ACC112 (cell line): ENCODE results near the gene MSMP.

Source experiments
- H2AFZ ChIP-seq: fragments of 200-600 bp; sonication (generic); one replicate; pipeline ENCODE4 v1.6.0; 2017; ENCODE audit warnings: antibody characterized with exemption, low read length; ENCODE audit not compliant: unreplicated experiment
- H3K27ac ChIP-seq: fragments of 200-600 bp; sonication (generic); 2 replicates; pipeline ENCODE4 v1.5.1; 2014; ENCODE audit warnings: low read depth, mild to moderate bottlenecking, antibody characterized with exemption, low read length, moderate library complexity
- H3K27me3 ChIP-seq: fragments of 200-600 bp; sonication (generic); 2 replicates; pipeline ENCODE4 v1.6.1; 2014; ENCODE audit warnings: mild to moderate bottlenecking, antibody characterized with exemption, low read length, moderate library complexity, mixed read lengths; ENCODE audit not compliant: insufficient read depth
- H3K36me3 ChIP-seq: fragments of 200-600 bp; sonication (generic); 2 replicates; pipeline ENCODE4 v1.6.1; 2016; ENCODE audit warnings: mild to moderate bottlenecking, antibody characterized with exemption, low read length, moderate library complexity, mixed read lengths; ENCODE audit not compliant: insufficient read depth
- H3K4me1 ChIP-seq: fragments of 200-600 bp; sonication (generic); one replicate; pipeline ENCODE4 v1.6.1; 2016; ENCODE audit warnings: low read length, mixed read lengths; ENCODE audit not compliant: insufficient read depth, unreplicated experiment, control insufficient read depth
- H3K4me3 ChIP-seq: fragments of 200-600 bp; sonication (generic); 2 replicates; pipeline ENCODE4 v1.5.1; 2014; ENCODE audit warnings: mild to moderate bottlenecking, low read depth, low read length
- H3K79me2 ChIP-seq: fragments of 200-600 bp; sonication (generic); one replicate; pipeline ENCODE4 v1.6.0; 2016; ENCODE audit warnings: low read length; ENCODE audit not compliant: control insufficient read depth, unreplicated experiment, insufficient read depth

Gene MSMP

DNA sequence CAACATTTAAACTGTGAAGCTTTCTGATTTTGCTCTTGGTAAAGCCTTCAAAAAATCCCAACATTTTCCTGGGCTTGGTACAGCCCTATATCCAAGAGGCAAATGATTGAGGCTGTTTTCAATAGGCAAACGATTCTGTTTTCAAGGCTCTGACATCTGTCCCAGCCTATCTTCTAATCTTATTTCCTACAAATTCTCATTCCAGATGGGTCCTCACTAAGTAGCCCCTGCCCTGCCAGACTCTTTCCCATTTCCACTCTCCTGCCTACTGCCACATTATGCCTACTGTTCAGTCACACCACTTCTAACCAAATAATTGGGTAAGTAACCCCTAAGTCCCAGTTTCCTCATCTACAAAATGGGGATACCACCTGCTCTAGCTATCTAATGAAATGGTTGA lies 8.5 kb downstream of the MSMP start:
- Histone ChIP-seq H3K79me2 (peaks cover 41% of the 10 kb centered on the region), H2AFZ (no peak overlapping the region), H3K27me3 (no peaks in the 10 kb centered on the region), H3K36me3 (peaks cover 7% of the 10 kb centered on the region; the same call in 1 of the 2 replicates), H3K4me1 (peaks cover 16% of the 10 kb centered on the region), H3K4me3 (peak overlapping the region; percentile 25; the same call in 1 of the 2 replicates), H3K27ac (no peak overlapping the region)

DNA sequence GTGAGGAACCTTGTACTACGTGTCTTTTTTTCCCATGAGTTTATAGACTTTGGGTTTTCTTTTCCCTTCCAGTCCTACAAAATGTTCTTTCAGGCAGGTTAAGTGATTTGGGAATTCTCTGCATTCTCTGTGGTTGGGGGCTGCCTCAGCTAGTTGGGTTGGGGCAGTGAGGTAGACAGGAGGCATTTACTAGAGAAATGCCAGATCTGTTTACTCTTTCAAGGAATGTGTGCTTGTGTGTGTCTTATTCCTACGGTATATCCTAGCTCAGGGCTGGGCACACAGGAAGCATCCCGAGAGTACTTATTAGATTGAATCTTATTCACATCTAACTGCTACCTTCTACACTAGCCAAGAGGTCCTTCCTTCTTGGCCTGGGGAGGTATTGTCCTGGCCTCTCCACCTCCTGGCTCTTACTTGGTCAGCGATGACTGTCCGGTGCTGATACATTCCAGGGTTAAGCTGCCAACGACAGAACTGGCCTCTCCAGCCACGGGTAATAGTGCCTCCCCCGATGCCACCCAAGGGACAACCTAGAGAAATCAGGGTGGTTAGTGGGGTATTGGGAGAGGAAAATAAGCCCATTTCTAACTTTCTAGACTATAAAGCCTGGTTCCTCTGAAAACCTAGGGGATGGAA lies 10.1 kb downstream of the MSMP start:
- peaks cover 15% of the 10 kb centered on the region; the same call in 1 of the 2 replicates for H3K36me3 ChIP-seq
- H3K27ac ChIP-seq, result no peak overlapping the region
- H3K4me1 ChIP-seq, result peaks cover 12% of the 10 kb centered on the region
- no peak overlapping the region for H2AFZ ChIP-seq
- peaks cover 41% of the 10 kb centered on the region for H3K79me2 ChIP-seq
- H3K4me3 ChIP-seq, result no peak overlapping the region
- no peaks in the 10 kb centered on the region for H3K27me3 ChIP-seq

DNA sequence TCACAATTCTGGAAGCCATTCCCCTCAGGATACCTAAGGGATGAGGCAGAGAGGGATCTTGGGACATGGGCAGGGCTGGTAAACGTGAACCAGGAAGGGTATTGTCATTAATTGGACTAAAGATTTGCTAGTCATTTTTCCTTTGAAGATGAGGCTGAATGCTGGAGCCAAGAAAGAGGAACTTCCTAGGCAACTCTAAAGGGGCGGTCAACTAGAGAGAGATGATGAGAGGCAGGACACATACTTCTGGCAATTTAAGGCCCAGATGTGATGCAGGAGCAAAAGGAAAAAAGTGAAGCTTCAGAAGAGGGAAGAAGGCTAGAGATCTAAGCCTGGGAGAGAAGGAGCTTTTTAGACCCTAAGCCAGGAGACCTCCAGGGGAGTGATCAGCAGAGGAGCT lies 10.6 kb downstream of the MSMP start:
- H3K36me3 ChIP-seq, result peaks cover 15% of the 10 kb centered on the region; the same call in 1 of the 2 replicates
- no peaks in the 10 kb centered on the region for H3K27me3 ChIP-seq
- H3K27ac ChIP-seq, result no peak overlapping the region
- peaks cover 12% of the 10 kb centered on the region for H3K4me1 ChIP-seq
- no peak overlapping the region for H2AFZ ChIP-seq
- H3K4me3 ChIP-seq, result no peak overlapping the region
- peaks cover 38% of the 10 kb centered on the region for H3K79me2 ChIP-seq

DNA sequence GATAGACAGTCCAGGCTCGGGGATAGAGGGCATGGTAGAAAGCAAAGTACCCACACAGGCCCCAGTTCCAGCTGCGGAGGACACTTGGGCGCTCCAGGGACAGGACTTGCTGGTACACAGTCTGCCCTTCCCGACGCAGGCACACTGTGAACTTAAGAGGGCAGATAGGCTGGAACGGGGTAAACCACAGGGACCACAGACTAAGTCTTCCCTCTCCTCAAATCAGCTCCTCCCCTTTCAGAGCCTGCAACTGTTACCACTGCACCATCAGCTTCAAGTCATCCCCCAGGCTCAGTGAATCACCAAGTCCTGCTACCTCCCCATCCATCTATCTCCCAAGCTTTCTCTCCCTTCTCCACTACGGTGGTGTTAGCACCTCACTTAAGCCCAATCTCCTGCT lies 12.3 kb downstream of the MSMP start:
- Histone ChIP-seq H3K27ac (no peak overlapping the region), H3K4me1 (peaks cover 3% of the 10 kb centered on the region), H3K27me3 (no peaks in the 10 kb centered on the region), H3K36me3 (peaks cover 24% of the 10 kb centered on the region), H2AFZ (no peak overlapping the region), H3K4me3 (no peak overlapping the region), H3K79me2 (peaks cover 21% of the 10 kb centered on the region)

DNA sequence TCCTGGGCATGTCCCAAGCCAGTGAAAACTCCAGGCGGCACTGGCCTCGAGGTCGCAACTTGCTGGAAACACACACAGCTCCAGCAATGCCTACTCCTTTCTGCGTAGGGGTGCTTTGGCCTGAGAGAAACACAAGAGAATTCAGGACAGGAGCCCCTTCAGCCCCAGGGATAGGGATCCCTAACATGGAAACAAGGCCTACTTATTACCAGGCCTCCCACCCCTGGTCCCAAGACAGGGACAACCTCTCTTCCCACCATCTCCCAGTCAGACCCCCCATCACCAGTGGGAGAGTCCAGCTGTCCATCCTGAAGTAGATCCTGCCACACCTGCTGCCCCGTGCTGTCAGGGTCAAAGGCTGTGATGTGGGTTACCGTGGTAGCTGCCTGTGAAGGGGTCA lies 13.8 kb downstream of the MSMP start:
- H3K4me1 ChIP-seq, result no peaks in the 10 kb centered on the region
- peaks cover 11% of the 10 kb centered on the region for H3K79me2 ChIP-seq
- H3K4me3 ChIP-seq, result no peak overlapping the region
- H3K27ac ChIP-seq, result no peak overlapping the region
- no peak overlapping the region for H2AFZ ChIP-seq
- H3K27me3 ChIP-seq, result no peaks in the 10 kb centered on the region
- peaks cover 31% of the 10 kb centered on the region for H3K36me3 ChIP-seq

DNA sequence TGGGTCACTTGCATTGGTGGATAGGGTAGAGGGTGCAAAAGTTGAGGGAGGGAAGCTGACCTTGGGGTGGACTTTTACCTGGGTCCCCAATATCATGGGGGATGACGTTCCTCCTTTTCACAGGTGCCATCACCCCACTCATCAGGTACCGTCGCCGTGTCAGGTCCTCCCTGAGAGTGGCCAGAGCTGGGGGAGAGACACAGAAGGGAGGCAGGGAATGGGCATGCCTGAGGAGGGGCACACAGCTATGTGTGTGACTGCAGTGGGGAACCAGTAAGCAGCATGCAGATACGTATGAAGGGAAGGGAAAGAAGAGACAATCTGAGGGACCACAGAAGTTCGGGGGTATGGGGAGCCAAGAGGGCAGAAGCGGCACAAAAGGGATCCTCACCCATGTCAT lies 15.2 kb downstream of the MSMP start:
- Histone ChIP-seq H3K79me2 (peaks cover 15% of the 10 kb centered on the region), H3K36me3 (peaks cover 30% of the 10 kb centered on the region)

DNA sequence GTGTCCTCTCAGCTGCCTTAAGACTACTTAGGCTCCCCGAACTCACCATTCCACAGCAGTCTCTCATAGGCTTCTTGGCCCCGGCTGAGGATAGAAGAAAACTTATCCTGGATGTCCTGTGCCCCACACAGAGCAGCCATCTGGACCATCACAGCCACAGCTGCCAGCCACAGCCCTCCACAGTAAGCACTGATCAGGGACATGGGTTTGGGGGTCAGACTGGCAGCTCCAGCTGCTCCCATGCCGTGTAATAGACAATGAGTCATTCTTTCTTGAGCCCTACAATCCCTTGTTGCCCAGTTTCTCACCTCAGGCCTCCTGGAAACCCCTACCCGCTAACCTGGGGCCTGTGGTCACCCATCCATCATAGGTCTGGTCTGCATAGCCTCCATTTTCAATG lies 15.9 kb downstream of the MSMP start:
- H3K4me1 ChIP-seq, result peaks cover 12% of the 10 kb centered on the region
- peaks cover 28% of the 10 kb centered on the region for H3K36me3 ChIP-seq
- no peak overlapping the region for H3K27ac ChIP-seq
- no peak overlapping the region for H2AFZ ChIP-seq
- peaks cover 23% of the 10 kb centered on the region for H3K79me2 ChIP-seq
- H3K27me3 ChIP-seq, result no peaks in the 10 kb centered on the region
- H3K4me3 ChIP-seq, result no peak overlapping the region

More for the DNA sequence above, 15.2 kb downstream of the MSMP start:
- Histone ChIP-seq H3K27me3 (no peaks in the 10 kb centered on the region), H3K27ac (no peak overlapping the region), H3K4me3 (no peak overlapping the region), H2AFZ (no peak overlapping the region), H3K4me1 (peaks cover 6% of the 10 kb centered on the region)

DNA sequence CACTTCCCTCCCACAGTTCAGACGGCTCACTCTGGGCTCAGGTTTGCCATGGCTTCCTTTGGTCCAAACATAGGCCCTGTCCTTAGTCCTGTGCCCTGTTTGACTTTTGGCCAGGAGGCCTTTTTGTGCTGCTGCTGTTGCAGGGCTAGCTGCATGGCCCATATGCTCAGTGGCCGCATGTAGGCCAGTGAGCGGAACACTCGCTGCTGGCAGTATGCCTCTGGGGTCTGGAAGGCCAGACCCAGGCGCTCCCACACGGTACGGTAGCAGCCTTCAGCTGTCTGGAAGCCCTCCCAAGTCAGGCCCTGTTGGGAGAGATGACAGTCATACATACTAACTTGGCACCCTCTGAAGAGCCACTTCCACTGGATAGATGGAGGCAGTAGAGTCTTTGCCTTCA lies 16.9 kb downstream of the MSMP start:
- peaks cover 29% of the 10 kb centered on the region for H3K79me2 ChIP-seq
- H3K4me1 ChIP-seq, result peaks cover 12% of the 10 kb centered on the region
- no peaks in the 10 kb centered on the region for H3K27me3 ChIP-seq
- H2AFZ ChIP-seq, result no peak overlapping the region
- peaks cover 28% of the 10 kb centered on the region for H3K36me3 ChIP-seq
- no peak overlapping the region for H3K4me3 ChIP-seq
- no peak overlapping the region for H3K27ac ChIP-seq

DNA sequence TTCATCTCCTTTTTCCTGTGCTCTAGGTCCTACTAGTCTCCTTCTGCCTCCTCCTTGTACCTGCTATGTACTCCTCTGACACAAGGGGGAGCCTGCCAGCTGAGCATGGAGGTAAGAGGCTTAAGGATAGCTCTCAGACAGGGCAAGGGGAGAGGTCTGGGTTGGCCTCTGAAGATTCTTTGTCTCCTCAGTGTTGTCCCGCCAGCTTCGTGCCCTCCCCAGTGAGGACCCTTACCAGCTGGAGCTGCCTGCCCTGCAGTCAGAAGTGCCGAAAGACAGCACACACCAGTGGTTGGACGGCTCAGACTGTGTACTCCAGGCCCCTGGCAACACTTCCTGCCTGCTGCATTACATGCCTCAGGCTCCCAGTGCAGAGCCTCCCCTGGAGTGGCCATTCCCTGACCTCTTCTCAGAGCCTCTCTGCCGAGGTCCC lies 17.9 kb downstream of the MSMP start:
- H3K27me3 ChIP-seq, result no peaks in the 10 kb centered on the region
- H2AFZ ChIP-seq, result no peak overlapping the region
- H3K79me2 ChIP-seq, result peaks cover 36% of the 10 kb centered on the region
- peaks cover 12% of the 10 kb centered on the region for H3K4me1 ChIP-seq
- H3K36me3 ChIP-seq, result peaks cover 28% of the 10 kb centered on the region
- no peak overlapping the region for H3K27ac ChIP-seq
- H3K4me3 ChIP-seq, result no peak overlapping the region

DNA sequence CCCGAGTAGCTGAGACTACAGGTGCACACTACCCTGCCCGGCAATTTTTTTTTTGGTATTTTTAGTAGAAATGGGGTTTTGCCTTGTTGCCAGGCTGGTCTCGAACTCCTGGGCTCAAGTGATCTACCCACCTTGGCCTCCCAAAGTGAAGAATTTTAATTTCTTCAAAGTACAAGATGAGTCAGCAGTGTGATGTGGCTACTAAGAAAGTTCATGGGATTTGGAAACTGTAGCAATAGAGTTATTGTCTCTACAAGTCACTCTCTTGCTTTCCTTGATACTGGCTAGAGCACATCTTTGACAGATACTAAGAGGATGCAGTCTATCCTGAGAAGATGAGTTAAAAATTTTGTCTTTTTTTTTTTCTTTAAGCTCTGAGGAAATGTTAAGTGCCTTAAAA lies 20.0 kb downstream of the MSMP start:
- peaks cover 27% of the 10 kb centered on the region for H3K4me1 ChIP-seq
- H3K79me2 ChIP-seq, result peaks cover 58% of the 10 kb centered on the region
- peak overlapping the region; percentile 86 for H3K4me3 ChIP-seq
- no peak overlapping the region for H2AFZ ChIP-seq
- no peaks in the 10 kb centered on the region for H3K27me3 ChIP-seq
- peak overlapping the region; percentile 87 for H3K27ac ChIP-seq
- peaks cover 20% of the 10 kb centered on the region for H3K36me3 ChIP-seq

DNA sequence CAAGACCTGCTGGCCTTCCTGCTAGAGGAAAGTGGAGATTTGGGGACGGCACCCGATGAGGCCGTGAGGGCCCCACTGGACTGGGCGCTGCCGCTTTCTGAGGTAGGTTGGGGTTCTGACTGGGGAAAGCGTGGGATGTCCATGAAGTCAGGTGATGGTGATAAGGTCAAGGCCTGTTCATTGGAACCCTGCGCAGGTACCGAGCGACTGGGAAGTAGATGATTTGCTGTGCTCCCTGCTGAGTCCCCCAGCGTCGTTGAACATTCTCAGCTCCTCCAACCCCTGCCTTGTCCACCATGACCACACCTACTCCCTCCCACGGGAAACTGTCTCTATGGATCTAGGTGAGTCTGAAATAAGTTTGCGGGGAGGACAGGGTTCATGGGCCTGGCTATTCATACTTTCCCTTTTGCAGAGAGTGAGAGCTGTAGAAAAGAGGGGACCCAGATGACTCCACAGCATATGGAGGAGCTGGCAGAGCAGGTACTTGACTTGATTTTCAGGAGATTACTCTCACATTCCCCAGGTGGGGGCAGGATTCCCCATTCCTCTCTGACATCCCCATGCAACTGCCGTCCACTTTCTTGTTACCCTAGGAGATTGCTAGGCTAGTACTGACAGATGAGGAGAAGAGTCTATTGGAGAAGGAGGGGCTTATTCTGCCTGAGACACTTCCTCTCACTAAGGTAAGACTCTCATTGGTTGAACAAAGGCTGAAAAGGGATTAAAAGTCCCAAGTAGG lies 21.1 kb downstream of the MSMP start:
- peaks cover 36% of the 10 kb centered on the region for H3K4me1 ChIP-seq
- H3K36me3 ChIP-seq, result peaks cover 20% of the 10 kb centered on the region
- peak overlapping the region; percentile 86 for H3K4me3 ChIP-seq
- H3K27ac ChIP-seq, result peak overlapping the region; percentile 87
- no peaks in the 10 kb centered on the region for H3K27me3 ChIP-seq
- H2AFZ ChIP-seq, result peak overlapping the region; percentile 77
- peaks cover 67% of the 10 kb centered on the region for H3K79me2 ChIP-seq
